Right atrium auricular region (tissue), 2 donors: Measurements from ENCODE around the gene TTC28. TPM values are rescaled to one million over a fixed set of nuclear protein-coding genes. Genes with fewer than 3 reads are reported as not detected.

ENCODE experiments used
- DNase-seq: peaks from one replicate; pipeline ENCODE4 v3.0.0-alpha.2; 2019; ENCODE audit warnings: low spot score
- H3K27ac ChIP-seq, 2 donors: fragments of 200-600 bp; sonication (generic); 1 replicate in 1 of 2; 2 replicates in 1 of 2; pipeline ENCODE4 v1.5.1; 2016 to 2019
- H3K27me3 ChIP-seq, 2 donors: fragments of 200-600 bp; sonication (generic); one replicate each; pipeline versions ENCODE4 v1.5.1 to v1.6.0; 2017 to 2019
- H3K36me3 ChIP-seq: fragments of 200-600 bp; sonication (generic); one replicate; pipeline ENCODE4 v1.5.1; 2016
- H3K4me1 ChIP-seq, 2 donors: fragments of 200-600 bp; sonication (generic); one replicate each; pipeline versions ENCODE4 v1.5.1 to v1.6.0; 2017 to 2019
- H3K4me3 ChIP-seq, 2 donors: fragments of 200-600 bp; sonication (generic); 1 replicate in 1 of 2; 2 replicates in 1 of 2; pipeline ENCODE4 v1.5.1; 2017 to 2019; ENCODE audit warnings: mild to moderate bottlenecking in 1 of 2, moderate library complexity in 1 of 2
- H3K9me3 ChIP-seq, 2 donors: fragments of 200-600 bp; sonication (generic); one replicate each; pipeline ENCODE4 v1.5.1; 2019
- CTCF ChIP-seq, 2 donors: fragments of 200-600 bp; sonication (generic); IDR thresholded peaks; one replicate each; pipeline ENCODE4 v1.5.1; 2019; ENCODE audit warnings: antibody characterized with exemption in 2 of 2
- total RNA-seq, 2 donors: library from RNA; depleted of rRNA; stranded (reverse); fragments of >200 nt; gene quantifications; one replicate each; pipeline ENCODE4 v1.1.0, GENCODE V29; 2016

TTC28 gene
- total RNA-seq, 2 donors from 2014 or later: 22.1 to 22.3 TPM

GRCh38 chr22:28111501-28112189 lies 568.0 kb downstream of the TTC28 start:
- DNase-seq: no peak
- H3K36me3 ChIP-seq: no peaks in the 10 kb centered on the region
- no peak for TF ChIP-seq CTCF (IDR thresholded peaks at IDR 0.05)
- no peak overlapping the region for H3K4me3 ChIP-seq
- H3K9me3 ChIP-seq: no peaks in the 10 kb centered on the region
- H3K27ac ChIP-seq: no peak overlapping the region
- no peaks in the 10 kb centered on the region for H3K27me3 ChIP-seq
- H3K4me1 ChIP-seq: peaks cover 0 to 21% of the 10 kb centered on the region in 2 donors

GRCh38 chr22:28108851-28109250 lies 570.8 kb downstream of the TTC28 start:
- Histone ChIP-seq H3K27me3 (no peaks in the 10 kb centered on the region), H3K4me1 (peaks cover 0 to 23% of the 10 kb centered on the region in 2 donors), H3K27ac (no peak overlapping the region), H3K36me3 (no peaks in the 10 kb centered on the region), H3K4me3 (no peak overlapping the region), H3K9me3 (no peaks in the 10 kb centered on the region)
- no peak for DNase-seq
- no peak for TF ChIP-seq CTCF (IDR thresholded peaks at IDR 0.05)

GRCh38 chr22:28106617-28107016 lies 573.0 kb downstream of the TTC28 start:
- Histone ChIP-seq H3K4me1 (peaks cover 0 to 14% of the 10 kb centered on the region in 2 donors), H3K4me3 (no peak overlapping the region), H3K9me3 (no peaks in the 10 kb centered on the region), H3K27me3 (no peaks in the 10 kb centered on the region), H3K27ac (no peak overlapping the region), H3K36me3 (no peaks in the 10 kb centered on the region)
- TF ChIP-seq CTCF (IDR thresholded peaks at IDR 0.05): no peak
- no peak for DNase-seq

GRCh38 chr22:28105988-28106387 lies 573.7 kb downstream of the TTC28 start:
- no peak for DNase-seq
- Histone ChIP-seq H3K36me3 (no peaks in the 10 kb centered on the region), H3K4me1 (peaks cover 0 to 14% of the 10 kb centered on the region in 2 donors), H3K27me3 (no peaks in the 10 kb centered on the region), H3K9me3 (no peaks in the 10 kb centered on the region), H3K4me3 (no peak overlapping the region), H3K27ac (no peak overlapping the region)
- no peak for TF ChIP-seq CTCF (IDR thresholded peaks at IDR 0.05)

- H3K4me1 ChIP-seq: peaks cover 0 to 14% of the 10 kb centered on the region in 2 donors
- DNase-seq: no peak
- no peak overlapping the region for H3K27ac ChIP-seq
- H3K9me3 ChIP-seq: no peaks in the 10 kb centered on the region
- H3K27me3 ChIP-seq: no peaks in the 10 kb centered on the region
- H3K4me3 ChIP-seq: no peak overlapping the region
- H3K36me3 ChIP-seq: no peaks in the 10 kb centered on the region
- no peak for TF ChIP-seq CTCF (IDR thresholded peaks at IDR 0.05)
Observed at GRCh38 chr22:28105413-28105812, 574.2 kb downstream of the TTC28 start.

GRCh38 chr22:28103596-28103995 lies 576.0 kb downstream of the TTC28 start:
- peaks cover 3% of the 10 kb centered on the region for H3K36me3 ChIP-seq
- no peaks in the 10 kb centered on the region for H3K9me3 ChIP-seq
- H3K4me1 ChIP-seq: peaks cover 0 to 14% of the 10 kb centered on the region in 2 donors
- H3K4me3 ChIP-seq: no peak overlapping the region
- TF ChIP-seq CTCF (IDR thresholded peaks at IDR 0.05): no peak
- H3K27me3 ChIP-seq: no peaks in the 10 kb centered on the region
- DNase-seq: no peak
- peak overlapping the region in 1 of 2 donors; percentile 4 for H3K27ac ChIP-seq
